HPDE6-E6E7 (cell line): Measurements from ENCODE around the gene SOD3.

Experiments used
- DNase-seq: peaks from one replicate; pipeline ENCODE4 v3.0.0; 2011; ENCODE audit warnings: missing footprints; ENCODE audit errors: extremely low spot score

The SOD3 gene

GRCh38 chr4:24794916-24795665 is at the start of gene SOD3:
Gene SOD3, plus strand, starts transcription at chr4:24795573. Its CDS starts 3,949 bp downstream, at chr4:24799522.
- DNase-seq, result no peak

- no peak for DNase-seq
These were observed 48.0 kb upstream of the SOD3 start for GRCh38 chr4:24747234-24747975.

- DNase-seq, result no peak
These were observed 47.4 kb upstream of the SOD3 start for GRCh38 chr4:24748023-24748422.

- DNase-seq, result no peak
These were observed 46.5 kb upstream of the SOD3 start for GRCh38 chr4:24748758-24749350.

GRCh38 chr4:24750106-24750505 is 45.3 kb upstream of the SOD3 start:
- DNase-seq, result no peak

GRCh38 chr4:24751926-24752539 is 43.3 kb upstream of the SOD3 start:
- no peak for DNase-seq

- DNase-seq, result peak; percentile 91
These were observed 41.9 kb upstream of the SOD3 start for GRCh38 chr4:24753519-24753918.

GRCh38 chr4:24754571-24754970 is 40.8 kb upstream of the SOD3 start:
- no peak for DNase-seq

GRCh38 chr4:24763631-24764297 is 31.6 kb upstream of the SOD3 start:
- peak; percentile 65 for DNase-seq

GRCh38 chr4:24764345-24764744 is 31.0 kb upstream of the SOD3 start:
- no peak for DNase-seq

GRCh38 chr4:24765376-24765988 is 29.9 kb upstream of the SOD3 start:
- no peak for DNase-seq

- no peak for DNase-seq
These were observed 27.4 kb upstream of the SOD3 start for GRCh38 chr4:24768006-24768405.

GRCh38 chr4:24768604-24769003 is 26.8 kb upstream of the SOD3 start:
- DNase-seq, result no peak

- DNase-seq, result no peak
These were observed 25.8 kb upstream of the SOD3 start for GRCh38 chr4:24769571-24769970.

GRCh38 chr4:24770032-24770584 is 25.3 kb upstream of the SOD3 start:
- peak; percentile 52 for DNase-seq

GRCh38 chr4:24770667-24771066 is 24.7 kb upstream of the SOD3 start:
- no peak for DNase-seq

- no peak for DNase-seq
These were observed 24.1 kb upstream of the SOD3 start for GRCh38 chr4:24771241-24771640.

GRCh38 chr4:24772061-24772705 is 23.2 kb upstream of the SOD3 start:
- DNase-seq, result no peak

GRCh38 chr4:24772952-24773351 is 22.4 kb upstream of the SOD3 start:
- no peak for DNase-seq

GRCh38 chr4:24774452-24774851 is 20.9 kb upstream of the SOD3 start:
- no peak for DNase-seq
